GM10266 (cell line): ENCODE results near the gene ABL2.

Source experiments
- DNase-seq: peaks from one replicate; pipeline ENCODE4 v3.0.0; 2012; ENCODE audit errors: extremely low spot score
- TF ChIP-seq, protein P1 (sequence below): IDR thresholded peaks from 2 replicates; pipeline ENCODE4 v1.5.1; 2012; ENCODE audit warnings: mild to moderate bottlenecking, low read depth; ENCODE audit not compliant: control insufficient read depth, insufficient read depth; ENCODE audit errors: missing control alignments

Gene ABL2

DNA sequence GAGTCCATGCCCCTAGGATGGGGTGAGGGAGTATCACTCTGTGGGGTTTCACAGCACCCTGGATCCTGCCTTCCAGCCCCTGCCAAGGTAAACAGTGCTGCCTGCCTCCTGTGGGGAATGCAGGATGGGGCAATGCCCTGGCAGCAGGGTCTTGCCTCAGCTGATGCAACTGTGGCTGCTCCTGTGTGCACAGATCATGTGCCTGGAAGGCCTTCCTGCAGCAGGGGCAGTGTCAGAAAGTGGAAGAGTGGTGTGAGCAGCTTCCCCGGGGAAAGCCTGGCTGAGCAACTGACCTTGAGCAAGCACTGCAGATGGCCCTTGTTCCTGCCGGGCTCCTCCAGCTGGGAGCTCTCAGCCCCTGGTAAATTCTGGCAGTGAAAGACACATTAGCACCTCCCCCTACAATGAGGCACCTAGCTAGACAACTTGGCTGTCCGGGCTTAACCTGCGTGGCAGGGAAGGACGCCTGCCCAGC lies 137.7 kb downstream of the ABL2 start:
- TF ChIP-seq, protein P1, sequence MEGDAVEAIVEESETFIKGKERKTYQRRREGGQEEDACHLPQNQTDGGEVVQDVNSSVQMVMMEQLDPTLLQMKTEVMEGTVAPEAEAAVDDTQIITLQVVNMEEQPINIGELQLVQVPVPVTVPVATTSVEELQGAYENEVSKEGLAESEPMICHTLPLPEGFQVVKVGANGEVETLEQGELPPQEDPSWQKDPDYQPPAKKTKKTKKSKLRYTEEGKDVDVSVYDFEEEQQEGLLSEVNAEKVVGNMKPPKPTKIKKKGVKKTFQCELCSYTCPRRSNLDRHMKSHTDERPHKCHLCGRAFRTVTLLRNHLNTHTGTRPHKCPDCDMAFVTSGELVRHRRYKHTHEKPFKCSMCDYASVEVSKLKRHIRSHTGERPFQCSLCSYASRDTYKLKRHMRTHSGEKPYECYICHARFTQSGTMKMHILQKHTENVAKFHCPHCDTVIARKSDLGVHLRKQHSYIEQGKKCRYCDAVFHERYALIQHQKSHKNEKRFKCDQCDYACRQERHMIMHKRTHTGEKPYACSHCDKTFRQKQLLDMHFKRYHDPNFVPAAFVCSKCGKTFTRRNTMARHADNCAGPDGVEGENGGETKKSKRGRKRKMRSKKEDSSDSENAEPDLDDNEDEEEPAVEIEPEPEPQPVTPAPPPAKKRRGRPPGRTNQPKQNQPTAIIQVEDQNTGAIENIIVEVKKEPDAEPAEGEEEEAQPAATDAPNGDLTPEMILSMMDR = no peak

DNA sequence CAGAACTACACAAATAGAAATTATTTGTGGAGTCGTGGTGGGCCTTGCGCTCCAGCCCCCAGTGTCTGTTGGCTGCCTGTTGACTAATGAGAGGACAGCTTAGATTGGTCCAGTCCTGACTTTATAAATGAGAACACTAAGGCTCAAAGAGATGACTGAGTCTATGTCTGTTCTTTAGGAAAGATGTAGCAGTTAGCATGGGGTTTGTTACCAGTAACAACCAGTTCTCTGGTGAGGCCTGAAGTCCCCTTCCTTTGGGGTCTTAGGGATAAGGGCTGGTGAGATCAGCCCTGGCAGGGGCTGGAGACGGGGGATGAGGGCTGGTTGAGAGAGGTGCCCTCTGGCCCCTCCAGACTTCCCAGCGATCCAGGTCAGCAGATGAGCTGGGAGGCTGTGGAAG lies 138.6 kb downstream of the ABL2 start:
- DNase-seq = no peak
- TF ChIP-seq, protein P1 = no peak

More for the DNA sequence above, 137.7 kb downstream of the ABL2 start:
- DNase-seq = no peak

DNA sequence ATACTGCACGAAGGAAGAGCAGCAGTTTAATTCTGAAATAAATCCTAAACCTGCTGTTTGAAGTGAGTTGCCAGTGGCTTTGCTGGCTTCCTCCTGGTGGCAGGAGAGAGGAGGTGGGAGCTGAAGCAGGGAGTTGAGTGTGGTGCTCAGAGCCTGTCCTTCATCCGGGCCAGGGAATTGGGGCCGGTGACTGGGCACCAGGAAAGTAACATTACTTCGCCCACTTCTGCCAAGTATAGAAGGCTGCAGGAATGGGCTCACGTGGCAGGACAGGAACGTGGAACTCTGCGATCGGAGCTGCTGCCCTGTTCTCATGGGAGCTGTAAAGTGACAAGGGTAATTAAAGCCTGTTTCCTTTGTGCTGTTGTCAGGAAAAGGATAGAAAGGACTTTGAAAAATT lies 139.0 kb downstream of the ABL2 start:
- TF ChIP-seq, protein P1 = no peak
- no peak for DNase-seq

DNA sequence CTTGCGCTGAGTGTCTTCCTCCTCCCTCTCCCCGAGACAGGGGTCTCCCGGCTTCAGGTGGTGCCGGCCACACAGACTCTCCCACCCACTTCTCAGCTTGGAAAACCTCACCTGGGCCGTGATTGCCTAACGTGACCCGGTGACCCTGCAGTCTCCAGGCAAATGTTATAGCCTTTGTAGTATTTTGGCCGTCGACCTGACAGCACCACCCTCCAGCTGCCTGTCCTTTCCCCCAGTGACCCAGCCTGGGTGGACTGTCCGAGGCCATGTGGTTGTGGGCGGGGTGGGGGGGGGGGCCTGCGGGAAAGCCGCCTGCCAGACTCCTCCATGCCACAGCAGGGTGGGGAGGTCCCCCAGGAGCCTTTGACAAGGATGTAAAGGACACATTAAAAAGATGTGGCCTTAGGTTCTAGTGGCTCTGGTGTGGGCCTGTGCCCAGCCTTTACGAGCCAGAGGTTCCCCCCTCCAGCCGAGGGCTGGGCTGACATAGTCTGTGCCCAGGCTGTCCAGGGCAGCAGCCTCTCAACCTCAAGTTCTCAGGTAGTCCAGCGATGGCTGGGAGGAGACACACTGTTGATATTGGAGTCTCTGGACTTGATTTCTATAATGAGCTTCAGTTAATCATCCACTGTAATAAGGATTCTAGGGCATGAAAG lies 139.5 kb downstream of the ABL2 start:
- no peak for DNase-seq

DNA sequence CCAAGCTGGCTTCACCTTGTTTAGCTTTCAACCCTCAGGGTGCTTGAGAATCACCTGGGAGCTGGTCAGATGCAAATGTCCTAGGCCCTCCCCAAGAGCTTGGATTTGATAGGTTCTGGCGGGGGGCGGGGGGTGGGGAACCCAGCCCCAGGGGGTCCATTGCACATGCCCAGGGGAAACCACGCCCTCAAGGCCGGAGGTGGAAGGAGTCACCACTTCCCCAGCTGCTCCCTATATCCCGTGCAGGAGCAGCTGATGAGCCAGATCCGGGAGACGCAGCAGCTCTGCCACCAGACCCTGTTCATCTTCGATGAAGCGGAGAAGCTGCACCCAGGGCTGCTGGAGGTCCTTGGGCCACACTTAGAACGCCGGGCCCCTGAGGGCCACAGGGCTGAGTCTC lies 141.8 kb downstream of the ABL2 start:
- TF ChIP-seq, protein P1 = no peak
- DNase-seq = no peak

More for the DNA sequence above, 139.5 kb downstream of the ABL2 start:
- TF ChIP-seq, protein P1 = no peak

DNA sequence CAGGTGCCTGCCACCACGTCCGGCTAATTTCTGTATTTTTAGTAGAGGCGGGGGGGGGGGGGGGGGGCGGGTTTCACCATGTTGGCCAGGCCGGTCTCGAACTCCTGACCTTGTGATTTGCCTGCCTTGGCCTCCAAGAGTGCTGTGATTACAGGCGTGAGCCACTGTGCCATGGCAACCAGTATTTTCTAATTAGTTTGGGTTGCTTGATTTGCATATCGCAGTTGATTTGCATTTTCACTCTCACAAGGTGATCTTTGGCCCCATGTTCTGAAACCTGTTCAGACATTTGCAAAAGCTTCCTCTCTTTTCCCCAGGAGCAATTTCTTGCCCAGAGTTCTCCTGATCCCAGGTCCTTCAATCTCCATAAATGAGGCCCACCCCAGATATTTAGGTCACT lies 145.9 kb downstream of the ABL2 start:
- TF ChIP-seq, protein P1 = no peak
- peak; percentile 47 for DNase-seq

DNA sequence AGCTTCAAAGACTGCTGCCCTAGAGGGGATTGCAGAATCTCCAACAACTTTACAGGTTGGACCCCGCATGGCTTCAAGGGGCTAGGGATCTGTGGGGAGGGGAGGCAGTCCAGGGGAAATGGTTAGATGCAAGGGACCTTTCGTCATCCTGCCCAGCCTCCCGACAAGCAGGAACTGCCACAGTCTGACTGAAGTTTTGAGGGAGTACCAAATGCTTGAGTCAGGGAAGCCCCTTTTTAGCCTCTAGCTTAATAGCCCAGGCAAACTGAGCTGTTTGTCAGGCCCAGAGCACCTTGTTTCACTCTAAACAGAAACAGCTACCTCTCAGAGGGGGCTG lies 146.5 kb downstream of the ABL2 start:
- TF ChIP-seq, protein P1 = no peak
- peak; percentile 50 for DNase-seq
